Lung microvascular endothelial cell (primary cell): ENCODE measurements around the gene ARSH. TPM values are rescaled to one million over a fixed set of nuclear protein-coding genes. Genes with fewer than 3 reads are reported as not detected.
"Not testable (repeated sequence)": the region's sequence is repeated elsewhere in the genome, so short reads cannot be mapped to it uniquely, and the experiment has no call there.

Source experiments
- DNase-seq, 2 donors: peaks; one replicate each; pipeline versions ENCODE4 v3.0.0 to v3.0.0-alpha.2; 2010; ENCODE audit warnings: low read depth in 2 of 2
- total RNA-seq: library from RNA; depleted of rRNA; stranded (reverse); fragments of >200 nt; gene quantifications from 2 replicates; pipeline ENCODE4 v1.2.1, GENCODE V29; 2014

ARSH gene, protein sequence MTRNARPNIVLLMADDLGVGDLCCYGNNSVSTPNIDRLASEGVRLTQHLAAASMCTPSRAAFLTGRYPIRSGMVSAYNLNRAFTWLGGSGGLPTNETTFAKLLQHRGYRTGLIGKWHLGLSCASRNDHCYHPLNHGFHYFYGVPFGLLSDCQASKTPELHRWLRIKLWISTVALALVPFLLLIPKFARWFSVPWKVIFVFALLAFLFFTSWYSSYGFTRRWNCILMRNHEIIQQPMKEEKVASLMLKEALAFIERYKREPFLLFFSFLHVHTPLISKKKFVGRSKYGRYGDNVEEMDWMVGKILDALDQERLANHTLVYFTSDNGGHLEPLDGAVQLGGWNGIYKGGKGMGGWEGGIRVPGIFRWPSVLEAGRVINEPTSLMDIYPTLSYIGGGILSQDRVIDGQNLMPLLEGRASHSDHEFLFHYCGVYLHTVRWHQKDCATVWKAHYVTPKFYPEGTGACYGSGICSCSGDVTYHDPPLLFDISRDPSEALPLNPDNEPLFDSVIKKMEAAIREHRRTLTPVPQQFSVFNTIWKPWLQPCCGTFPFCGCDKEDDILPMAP
- not detected in 2 replicates for total RNA-seq

DNA sequence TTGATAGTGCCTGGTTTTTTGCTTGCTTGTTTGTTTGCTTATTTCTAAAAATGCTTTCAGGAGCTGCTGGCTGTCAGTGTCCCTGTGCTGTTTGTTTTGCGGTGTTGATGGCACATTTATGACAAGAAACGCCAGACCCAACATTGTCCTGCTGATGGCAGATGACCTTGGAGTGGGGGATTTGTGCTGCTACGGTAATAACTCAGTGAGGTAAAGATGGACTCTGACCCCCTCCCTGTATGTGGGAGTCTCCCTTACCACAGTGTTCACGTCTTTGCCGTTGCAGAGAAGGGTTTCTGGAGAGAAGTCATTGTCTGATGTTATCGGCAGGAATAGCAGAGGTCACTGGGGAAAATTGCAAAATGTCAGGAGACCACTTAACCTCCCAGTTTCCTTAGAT lies at the start of gene ARSH:
Gene ARSH, plus strand, starts transcription at position 52 of the 400 bp plus-strand sequence. Its CDS starts 67 bp downstream, at position 119.
- DNase-seq = no peak

DNA sequence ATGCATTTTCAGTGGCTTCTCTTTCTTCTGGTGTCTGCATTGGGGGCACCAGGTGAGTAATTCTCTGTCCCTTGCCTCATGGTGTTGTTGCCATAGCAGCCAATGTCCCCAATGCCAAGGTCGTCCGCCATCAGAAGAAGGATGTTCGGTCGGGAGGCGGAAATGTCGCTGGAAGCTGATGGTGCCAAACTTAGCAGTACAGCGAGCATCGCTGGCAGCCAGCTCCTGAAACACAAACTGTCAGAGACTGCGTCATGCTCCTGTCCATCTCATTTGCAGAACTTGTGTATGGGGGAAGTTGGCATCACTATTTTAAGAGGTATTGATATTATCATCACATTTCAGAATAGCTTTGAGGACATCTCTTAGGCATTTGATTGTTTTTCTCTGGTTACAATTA lies 48.1 kb upstream of the ARSH start:
- DNase-seq = peak in 1 of 2 donors; percentile 6

DNA sequence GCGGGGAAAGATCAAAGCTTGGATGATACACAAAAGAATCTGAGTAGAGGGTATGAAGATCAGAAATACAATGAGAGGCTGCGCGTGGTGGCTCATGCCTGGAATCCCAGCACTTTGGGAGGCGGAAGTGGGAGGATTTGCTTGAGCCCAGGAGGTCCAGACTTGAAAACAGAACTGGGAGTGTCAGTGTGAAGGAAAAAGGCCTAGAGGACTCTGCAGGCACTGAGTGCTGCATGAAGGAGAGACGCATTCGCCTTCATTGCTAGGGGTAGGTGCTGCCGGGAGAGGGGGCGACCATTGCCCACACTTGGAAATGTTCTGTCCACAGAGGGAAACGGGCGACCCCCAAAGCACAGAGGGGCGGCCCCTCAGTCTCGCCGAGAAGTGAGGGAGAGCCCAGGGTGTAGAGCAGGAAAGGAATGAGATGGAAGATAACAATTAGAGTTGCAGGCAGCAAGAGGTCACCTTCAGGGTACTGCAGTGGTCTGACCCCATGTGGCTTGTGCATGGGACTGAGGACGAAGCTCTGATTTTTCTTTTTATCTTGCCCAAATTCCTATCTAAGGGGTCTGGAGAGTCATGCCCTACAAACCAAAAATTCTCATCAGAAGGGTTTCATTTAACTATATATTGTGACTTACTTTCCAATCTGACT lies 45.4 kb upstream of the ARSH start:
- DNase-seq = no peak

DNA sequence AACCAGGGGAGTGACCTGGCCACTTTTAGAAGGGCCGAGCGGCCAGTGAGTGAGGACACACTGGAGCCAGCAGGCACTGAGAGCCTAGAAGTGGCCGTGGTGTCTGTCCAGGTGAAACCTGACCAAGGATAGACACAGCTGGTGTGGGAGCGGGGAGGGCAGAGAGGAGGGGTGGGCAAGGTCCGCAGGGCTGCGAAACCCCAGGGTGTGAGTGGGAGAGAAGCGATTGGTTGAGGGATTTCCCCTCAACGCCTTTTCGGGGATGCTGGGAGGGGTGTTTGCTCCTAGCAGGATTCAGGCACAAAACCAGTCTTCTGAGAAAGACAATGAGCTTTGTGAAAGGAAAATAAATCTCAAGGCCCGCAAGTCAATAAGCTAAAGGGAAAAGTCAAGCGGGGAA lies 44.0 kb upstream of the ARSH start:
- DNase-seq = no peak

DNA sequence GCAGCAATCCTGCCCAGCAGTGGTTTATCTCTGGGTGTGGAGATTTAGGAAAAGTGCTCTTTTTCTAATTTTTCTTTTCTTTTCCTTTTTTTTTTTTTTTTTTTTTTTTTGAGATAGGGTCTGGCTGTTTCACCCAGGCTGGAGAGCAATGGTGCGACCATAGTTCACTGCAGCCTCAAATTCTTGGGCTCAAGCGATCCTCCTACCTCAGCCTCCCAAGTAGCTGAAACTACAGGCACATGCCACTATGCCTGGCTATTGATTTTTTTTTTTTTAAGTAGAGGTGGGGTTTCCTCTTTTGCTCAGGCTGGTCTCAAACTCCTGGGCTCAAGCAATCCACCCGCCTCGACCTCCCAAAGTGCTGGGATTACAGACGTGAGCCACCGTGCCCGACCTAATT lies 42.9 kb upstream of the ARSH start:
- DNase-seq = not testable (repeated sequence)

DNA sequence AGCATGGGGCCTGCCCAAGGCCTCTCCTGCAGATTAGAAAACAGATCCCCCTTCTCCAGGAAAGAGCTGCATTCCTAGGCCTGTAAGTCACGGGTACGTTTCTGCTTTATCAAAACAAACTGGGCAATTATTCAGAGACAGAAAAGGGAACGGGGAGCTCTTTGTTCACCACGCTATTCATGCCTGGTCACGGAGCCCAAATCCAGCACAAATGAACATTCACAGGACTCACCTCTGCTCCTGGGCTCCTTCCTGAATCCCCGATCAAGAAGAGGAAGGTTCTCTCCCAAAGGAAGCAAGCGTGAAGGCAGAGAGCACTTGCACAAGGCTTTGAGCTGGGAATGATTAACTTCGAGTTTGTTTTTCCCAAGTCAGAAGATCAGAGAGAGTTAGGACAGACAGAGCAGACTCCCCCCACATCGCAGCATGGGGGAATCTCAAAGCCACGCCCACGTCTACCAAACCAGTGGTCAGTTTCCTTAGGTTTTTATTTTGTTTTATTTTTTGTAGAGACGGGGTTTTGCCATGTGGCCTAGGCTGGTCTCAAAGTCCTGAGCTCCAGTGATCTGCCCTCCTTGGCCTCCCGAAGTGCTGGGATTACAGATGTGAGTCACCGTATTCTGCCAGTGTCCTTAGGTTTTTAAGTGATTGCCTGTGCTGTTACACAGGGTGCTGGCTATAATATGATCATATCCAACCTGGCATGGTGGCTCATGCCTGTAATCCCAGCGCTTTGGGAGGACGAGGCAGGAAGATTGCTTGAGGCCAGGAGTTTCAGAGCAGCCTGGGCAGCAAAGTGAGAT lies 42.2 kb upstream of the ARSH start:
- peak; percentile 39 to 43 for DNase-seq

DNA sequence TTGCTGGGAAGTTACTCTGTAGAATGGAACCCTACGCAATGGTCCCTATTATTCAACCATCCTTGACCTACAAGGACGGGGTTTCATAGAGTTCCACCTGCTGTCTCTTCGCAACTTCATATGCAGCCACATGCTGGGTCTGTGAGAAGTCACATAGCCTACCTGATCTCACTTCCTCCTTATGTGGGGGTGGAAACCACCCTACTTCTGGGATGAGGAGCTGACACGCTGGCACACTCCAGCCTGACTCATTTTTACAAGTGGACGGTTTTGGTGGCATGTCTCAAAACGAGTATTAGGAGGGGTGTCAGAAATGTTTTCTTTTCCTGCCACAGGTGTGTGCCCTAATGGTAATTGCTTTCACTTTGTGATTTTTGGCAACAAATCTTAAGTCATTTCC lies 40.4 kb upstream of the ARSH start:
- DNase-seq = no peak

DNA sequence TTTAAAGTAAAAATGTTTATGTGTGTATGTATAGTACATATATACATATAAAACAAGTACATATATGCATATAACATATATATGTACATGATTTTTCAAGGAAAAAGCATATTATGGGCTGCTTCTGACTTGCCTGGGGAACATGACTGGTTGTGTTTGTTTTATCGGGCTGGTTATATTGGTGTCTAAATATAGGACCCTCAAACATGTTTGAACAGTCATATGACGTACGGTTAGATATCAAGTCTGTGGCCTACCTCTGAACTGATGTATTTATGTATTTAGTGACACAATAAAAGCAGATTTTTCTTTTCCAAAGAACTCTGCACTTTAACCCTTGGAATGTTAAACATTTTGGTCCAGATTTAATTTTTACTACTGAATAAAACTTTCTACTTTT lies 39.3 kb upstream of the ARSH start:
- no peak for DNase-seq

DNA sequence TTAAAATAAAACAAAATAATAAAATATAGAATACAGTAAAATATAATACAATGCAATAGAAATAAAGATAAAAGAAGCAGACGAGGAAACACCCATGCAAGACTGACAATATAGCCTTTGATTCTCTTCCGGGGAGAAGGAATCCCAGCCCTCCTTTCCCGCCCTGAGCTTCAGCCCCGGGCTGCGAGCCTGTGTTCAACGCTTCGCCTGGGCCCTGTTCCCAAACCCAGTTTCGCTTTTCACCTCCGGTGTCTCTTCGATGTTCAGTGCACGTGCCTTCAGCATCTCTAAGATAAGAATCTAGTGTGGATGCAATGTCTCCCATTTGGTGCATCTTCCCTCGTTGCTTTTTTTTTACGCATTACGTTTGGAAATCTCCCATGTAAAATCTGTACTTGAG lies 38.8 kb upstream of the ARSH start:
- no peak for DNase-seq

DNA sequence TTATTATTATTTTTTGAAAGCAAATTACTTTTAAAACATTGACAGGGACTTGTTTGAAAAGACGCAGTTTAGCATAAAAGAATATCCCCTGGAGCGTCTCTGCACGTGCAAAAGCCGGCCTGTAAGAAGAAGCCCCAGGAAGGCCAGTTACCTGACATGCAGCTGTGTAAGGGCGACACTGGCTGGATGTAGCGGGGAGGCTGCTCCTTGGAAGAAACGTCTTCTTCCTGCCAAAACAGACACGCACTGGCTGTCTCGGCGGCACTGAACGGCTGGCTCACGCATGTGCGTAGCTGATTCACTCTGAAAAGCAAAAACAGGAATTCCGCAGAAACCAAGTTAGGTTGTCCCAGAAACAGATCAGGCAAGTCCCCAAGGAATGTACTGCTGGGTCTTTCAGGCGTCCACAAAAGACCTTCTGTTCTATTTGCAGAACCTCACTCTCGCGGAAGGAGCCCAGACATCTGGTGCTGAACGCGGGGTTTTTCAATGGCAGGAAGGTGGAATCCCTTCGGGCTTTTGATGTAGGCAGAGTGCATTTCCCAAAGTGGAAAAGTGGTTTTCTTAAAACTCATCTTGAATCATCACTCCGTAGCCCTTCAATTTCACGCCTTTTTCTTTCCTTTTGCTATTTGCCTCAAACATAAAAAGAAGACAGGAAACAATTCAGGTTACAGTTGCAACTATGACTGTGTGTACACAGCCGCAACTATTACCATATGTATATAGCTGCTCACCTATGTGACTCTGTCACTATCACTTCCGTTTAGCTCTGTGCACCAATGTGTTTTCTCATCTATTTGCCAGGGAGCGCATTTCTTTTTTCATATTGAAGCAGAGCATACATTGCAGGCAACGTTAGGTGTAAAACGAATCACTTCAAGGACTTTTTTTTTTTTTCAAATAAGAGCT lies 38.1 kb upstream of the ARSH start:
- DNase-seq = peak in 1 of 2 donors; percentile 56

DNA sequence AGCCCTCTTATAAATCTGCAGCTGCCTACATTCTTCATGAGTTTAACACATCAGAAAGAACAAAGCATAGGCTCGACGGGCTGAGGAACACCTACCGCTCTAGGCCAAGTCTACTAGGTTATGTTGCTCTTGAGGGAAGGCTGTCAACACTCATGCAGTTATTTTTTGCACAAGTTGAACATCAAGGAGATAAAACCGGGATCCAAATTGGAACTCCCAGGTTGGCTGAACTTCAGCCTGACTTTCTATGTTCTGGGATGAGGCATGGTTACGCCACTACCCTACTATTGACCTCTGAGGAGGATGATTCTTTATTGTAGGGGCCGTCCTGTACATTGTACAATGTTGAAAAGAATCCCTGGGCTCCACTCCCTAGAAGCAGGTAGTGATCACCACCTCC lies 37.3 kb upstream of the ARSH start:
- DNase-seq = no peak

DNA sequence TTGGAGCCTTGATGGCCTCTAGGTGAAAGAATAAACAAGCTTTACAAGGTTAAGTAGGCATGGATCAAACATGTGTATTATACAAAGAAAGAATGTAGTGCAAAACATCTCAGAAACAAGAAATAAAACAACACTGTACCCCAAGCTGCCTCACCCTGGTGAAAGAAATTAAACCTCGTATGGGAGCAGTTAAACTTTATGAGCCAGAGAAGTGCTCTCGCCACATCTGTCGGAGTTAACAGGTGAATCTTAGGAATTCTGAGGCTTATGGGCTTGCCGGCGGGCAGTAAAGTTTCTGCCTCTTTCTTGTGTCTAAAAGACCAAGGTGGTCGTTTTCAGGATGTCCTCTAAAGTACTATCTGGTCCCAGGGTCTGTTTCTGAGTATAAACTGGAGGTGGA lies 34.0 kb upstream of the ARSH start:
- DNase-seq = no peak

DNA sequence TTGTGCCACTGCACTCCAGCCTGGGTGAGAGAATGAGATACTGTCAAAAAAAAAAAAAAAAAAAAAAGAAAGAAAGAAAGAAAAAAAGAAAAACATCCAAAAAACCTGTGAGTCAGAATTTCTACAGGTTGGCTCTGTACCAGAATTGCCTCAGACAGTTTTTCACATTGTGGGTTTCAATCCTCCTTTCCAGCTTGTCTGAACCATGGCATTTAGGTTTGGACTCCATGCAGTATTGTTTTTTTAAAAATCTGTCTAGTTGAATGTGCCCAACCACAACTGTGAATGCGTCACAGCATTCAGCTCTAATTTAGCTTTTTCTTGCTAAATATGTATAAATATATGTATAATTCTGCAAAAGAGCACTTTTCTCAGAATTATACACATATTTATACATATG lies 31.4 kb upstream of the ARSH start:
- no peak for DNase-seq

DNA sequence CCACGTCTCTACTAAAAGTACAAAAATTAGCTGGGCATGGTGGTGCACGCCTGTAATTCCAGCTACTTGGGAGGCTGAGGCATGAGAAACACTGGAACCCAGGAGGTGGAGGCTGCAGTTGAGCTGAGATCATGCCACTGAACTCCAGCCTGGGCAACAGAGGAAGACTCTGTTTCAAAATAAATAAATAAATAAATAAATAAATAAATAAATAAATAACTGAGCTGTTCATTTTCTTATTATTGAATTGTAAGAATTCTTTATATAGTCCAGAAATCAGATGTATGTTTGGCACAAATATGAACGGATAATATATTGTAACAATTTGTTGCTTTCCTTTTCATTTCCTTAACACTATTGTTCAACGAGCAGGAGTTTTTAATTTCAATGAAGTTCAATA lies 27.7 kb upstream of the ARSH start:
- DNase-seq = not testable (repeated sequence)

DNA sequence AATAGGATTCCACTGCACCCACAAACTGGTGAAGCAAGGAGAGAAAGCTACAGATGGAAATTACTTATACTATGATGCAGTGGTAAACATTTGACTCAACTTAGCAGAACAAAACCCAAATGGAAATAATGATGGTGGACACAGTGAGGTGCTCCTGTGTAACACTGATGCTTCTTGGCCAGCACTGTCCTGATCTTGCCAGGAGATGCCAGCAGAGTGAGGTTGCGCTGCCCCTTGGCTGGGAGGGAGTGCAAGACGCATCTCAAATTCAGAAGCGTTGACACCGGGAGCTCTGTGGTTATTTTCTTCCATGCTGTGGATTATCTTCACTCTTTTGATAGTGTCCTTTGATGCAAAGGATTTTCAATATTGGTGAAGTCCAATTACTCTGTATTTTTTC lies 22.0 kb upstream of the ARSH start:
- no peak for DNase-seq

DNA sequence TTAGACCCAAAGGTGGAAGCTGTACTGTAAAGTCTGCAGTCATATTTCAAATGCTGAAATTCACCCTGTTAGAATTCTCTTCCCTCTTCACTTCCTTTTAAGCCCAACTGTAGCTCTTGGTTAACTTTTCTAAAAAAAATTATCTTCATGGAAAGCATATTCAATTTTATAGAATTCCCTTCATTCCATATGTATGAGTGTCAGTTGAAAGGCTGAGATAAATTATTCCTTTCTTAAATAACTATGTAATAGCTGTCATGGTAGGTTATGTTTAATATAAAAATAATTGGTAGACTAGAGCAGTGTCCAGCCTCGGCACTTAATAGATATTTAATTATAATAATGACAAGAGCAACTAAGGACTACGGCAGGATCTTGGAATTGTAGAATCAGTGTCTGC lies 16.8 kb upstream of the ARSH start:
- no peak for DNase-seq

DNA sequence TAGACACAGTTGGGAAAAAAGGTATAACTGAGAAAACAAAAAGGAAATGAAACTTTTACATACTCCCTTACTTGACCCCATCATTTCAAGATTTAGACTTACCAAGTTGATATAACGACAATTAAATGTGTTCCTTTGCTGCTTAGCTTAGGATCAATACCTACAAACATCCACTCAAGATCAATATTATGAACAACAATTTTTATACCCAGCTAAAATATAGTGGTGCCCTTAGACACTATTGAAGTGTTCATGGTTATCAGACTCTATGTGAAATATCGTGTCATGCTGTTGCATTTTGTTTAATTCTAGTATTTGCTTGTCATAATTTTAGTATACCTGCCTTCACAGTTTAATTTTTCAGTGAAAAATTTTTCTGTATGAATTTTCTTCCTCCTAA lies 4.2 kb downstream of the ARSH start:
- no peak for DNase-seq

DNA sequence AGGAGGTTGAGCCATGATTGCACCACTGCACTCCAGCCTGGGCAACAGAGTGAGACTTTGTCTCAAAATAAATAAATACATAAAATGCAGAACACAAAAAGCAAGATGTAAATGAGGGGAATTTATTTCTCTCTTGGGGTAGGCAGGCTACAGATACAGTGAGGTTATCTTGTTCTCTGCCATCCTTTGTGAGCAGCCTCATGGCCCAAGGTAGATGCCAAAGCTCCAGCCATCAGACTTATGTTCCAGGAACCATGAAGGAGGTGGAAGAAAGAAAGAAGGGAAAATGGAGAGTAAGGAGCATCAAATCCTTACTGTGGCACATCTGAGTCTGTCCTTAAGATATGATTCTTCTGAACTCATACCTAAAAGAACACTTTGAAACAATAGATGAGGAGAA lies 11.1 kb downstream of the ARSH start:
- DNase-seq = no peak

DNA sequence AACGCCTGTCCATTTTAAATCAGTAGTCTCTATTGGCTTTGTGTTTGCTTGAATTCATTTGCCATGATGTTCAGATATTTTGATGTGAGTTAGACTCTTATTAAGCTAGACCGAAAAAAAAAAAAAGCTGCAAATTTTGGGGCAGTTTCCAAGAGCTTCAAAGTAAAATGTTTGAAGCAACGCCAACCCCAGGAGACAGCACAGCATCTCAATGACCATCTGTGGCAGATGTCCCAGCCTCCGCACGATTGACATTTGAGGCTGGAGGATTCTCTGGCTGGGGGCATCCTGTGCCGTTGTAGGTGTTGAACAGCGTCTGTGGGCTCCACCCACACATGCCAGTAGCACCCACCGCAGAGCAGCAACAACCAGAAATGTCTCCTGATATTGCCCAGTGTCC lies 17.8 kb downstream of the ARSH start:
- no peak for DNase-seq

DNA sequence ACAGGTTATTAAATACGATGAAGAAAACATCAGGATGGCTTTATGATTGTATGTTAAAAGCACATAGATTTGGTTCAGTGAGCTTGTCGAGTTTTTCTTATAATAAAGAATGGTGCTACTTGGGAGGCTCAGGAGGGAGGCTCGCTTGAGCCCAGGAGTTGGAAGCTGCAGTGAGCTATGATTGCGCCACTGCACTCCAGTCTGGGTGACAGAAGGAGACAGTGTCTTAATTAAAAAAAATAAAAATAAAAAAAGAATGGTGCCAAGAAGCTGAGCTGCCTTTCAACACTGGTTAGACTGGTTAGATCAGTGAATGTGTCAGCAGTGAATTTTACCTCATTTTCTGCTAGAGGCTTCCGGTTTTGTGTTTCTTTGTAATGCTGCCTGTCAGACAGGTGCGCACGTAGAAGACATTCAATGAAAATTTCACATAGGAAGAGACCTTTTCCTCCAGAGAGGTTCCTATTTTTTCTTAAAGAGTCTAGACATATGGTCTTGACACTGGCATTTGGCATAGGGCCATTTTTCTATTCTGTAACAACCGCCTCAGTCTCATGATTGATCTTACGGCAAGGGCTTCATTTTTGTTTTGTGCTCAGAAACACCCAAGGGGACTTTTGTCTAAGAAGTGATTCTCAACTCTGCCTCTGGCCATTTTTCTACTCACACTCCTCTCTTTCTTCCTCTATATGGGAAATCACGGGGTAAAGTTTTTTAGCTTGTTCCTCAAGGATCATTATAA lies 19.9 kb downstream of the ARSH start:
- DNase-seq = no peak
